HG03097 (cell line): ENCODE measurements around the gene CACNB3.
"Not testable (repeated sequence)": the region's sequence is repeated elsewhere in the genome, so short reads cannot be mapped to it uniquely, and the experiment has no call there.

Experiments
- ATAC-seq: cut with Tn5 transposase; IDR thresholded peaks from one replicate; pipeline ENCODE4 v1.9.1; 2021; ENCODE audit not compliant: unreplicated experiment, low FRiP score

CACNB3 gene

DNA sequence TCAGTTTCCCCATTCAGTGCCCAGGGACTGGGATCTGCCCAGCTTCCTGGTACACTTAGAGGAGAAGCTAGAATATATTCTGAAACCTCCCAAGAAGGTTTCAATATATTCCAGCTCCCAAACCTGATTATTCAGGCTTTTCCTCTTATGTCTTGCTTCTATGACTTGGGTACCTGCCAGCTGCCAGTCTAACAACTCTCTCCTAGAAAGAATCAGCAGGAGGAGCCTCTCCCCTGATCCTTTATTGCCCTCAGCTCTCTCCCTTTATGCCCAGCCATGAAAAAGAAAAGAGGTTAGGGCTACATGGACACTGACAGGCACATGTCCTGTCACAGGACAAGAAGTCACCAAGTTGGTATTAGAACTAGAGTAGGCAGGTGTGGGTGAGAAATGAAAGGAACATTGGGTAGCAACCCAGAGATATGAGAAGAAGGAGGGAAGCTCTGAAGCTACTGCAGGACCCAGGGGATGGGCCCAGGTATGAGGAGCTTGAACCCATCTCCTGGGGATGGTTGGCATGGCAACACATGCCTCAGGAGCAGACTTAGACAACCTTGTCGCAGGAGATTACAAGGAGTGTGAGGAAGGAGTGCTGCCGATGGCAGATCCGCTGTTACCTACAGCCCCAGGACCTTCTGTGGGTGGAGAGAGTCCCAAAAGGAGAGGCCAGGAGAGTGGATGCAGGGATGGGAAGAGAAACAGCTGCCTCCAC, 2.0 kb upstream of the CACNB3 start:
- ATAC-seq, result no peak

DNA sequence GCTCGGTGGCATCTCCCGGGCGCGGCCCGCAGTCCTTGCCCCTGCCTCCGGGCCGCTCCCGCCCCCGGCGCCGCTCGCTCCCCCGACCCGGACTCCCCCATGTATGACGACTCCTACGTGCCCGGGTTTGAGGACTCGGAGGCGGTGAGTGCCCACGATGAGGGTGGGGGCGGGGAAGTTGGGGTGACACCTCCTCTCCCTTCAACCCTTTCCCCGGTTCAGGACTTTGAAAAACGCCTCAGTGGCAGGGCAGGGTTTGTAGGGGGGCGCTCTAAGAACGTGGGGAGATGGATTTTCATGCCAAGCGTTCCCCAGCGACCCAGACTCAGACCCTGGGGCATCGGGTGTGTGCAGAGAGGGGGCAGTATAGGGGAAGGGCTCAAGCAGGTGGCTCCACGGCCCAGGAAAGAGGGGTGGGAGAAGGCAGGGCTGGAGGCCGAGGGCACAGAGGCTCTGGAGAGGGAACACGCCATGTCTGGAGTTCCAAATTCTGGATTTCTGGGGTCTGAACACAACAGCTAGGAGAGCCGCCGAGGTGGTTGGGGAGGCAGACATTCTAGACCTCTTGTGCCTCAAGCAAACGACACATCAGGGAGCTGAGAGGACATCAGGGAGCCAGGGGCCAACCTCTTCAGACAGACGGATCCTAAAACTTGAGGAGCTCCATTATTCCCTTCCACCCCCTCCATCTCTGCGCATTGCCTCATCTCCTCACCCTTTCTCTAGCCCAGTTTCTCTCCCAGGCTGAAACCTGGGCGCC, 715 bp downstream of the CACNB3 start:
- no peak for ATAC-seq

GRCh38 chr12:48819986-48820725, 1.9 kb downstream of the CACNB3 start:
- ATAC-seq, result no peak

DNA sequence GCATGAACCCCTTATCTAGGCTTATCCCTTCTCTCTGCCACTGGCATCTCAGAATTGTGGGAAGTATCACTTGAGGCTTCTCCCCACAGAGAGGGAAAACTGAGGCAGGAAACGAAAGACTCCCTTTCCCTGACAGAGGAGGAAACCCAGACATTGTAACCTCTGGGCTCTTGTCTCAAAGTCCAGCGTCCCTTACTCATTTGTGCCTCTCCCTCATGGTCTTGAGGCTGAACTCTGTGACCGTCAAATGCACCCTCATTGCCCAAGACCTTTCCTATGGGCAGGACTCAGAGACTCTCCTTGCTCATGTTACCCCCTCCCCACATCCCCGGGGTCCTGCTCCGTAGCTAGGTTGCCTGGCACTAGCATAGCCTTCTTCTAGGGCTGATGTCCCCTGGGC, 3.8 kb downstream of the CACNB3 start:
- ATAC-seq, result no peak

GRCh38 chr12:48822711-48823110, 4.4 kb downstream of the CACNB3 start:
- ATAC-seq, result no peak

- no peak for ATAC-seq
These were observed 5.0 kb downstream of the CACNB3 start for GRCh38 chr12:48823281-48823680.

DNA sequence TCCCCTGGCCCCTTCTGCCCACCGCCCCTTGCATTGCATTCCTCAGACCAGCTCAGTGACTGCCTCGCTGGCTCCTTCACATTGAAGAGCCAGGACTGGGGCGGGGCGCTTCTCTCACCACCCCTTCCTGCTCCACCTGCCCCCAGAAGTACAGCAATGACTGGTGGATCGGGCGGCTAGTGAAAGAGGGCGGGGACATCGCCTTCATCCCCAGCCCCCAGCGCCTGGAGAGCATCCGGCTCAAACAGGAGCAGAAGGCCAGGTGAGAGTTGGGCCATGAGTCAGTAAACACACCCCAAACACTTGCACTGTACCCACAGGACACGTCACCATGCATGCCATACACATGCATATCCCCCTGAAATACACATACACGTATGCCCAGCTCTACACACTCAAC, 5.8 kb downstream of the CACNB3 start:
- no peak for ATAC-seq

- ATAC-seq, result no peak
These were observed 6.6 kb downstream of the CACNB3 start for GRCh38 chr12:48824905-48825304.

- no peak for ATAC-seq
These were observed 8.0 kb downstream of the CACNB3 start for GRCh38 chr12:48826209-48826855.

GRCh38 chr12:48827026-48827425, 8.7 kb downstream of the CACNB3 start:
- no peak for ATAC-seq

DNA sequence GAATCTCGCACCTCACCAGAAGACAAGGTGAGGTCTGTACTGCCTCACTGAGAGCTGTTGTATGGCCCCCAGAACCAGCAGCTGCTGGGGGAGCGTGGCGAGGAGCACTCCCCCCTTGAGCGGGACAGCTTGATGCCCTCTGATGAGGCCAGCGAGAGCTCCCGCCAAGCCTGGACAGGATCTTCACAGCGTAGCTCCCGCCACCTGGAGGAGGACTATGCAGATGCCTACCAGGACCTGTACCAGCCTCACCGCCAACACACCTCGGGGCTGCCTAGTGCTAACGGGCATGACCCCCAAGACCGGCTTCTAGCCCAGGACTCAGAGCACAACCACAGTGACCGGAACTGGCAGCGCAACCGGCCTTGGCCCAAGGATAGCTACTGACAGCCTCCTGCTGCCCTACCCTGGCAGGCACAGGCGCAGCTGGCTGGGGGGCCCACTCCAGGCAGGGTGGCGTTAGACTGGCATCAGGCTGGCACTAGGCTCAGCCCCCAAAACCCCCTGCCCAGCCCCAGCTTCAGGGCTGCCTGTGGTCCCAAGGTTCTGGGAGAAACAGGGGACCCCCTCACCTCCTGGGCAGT, 9.3 kb downstream of the CACNB3 start:
- no peak for ATAC-seq

- ATAC-seq, result no peak
These were observed 10.0 kb downstream of the CACNB3 start for GRCh38 chr12:48828293-48828692.

- no peak for ATAC-seq
These were observed 10.7 kb downstream of the CACNB3 start for GRCh38 chr12:48828841-48829575.

GRCh38 chr12:48831257-48831656, 13.0 kb downstream of the CACNB3 start:
- ATAC-seq, result no peak

DNA sequence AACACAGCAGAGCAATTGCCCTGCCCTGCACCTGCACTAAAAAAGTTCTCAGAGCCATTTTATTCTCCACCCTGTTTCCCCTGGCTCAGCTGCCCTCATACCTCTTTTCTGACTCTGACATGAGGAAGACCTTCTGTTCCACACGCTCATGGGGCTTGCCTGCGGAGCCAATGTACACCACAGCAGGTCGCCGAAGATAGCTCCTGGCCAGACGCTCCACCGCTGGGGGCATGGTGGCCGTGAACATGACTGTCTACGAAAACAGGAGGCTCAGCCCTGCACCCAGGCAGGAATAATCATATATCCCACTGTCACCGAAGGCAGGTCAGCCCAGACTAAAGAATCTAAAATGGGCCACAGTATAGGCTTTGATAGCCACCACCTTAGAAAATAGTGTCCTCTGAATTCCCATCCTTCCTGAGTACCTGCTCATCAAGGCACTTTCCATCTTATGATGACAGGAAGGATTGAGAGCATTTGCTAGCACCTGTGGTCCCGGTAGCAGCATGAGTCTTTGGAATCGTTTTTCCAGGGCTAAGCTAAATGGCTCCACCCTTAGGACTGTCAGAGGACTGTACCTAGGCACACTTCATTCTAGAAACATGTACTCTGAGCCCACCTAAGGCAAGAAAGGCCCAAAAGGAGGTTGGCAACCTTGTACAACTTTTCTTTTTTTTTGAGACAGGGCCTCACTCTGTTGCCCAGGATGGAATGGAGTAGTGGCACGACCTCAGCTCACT, 14.2 kb downstream of the CACNB3 start:
- ATAC-seq, result no peak

DNA sequence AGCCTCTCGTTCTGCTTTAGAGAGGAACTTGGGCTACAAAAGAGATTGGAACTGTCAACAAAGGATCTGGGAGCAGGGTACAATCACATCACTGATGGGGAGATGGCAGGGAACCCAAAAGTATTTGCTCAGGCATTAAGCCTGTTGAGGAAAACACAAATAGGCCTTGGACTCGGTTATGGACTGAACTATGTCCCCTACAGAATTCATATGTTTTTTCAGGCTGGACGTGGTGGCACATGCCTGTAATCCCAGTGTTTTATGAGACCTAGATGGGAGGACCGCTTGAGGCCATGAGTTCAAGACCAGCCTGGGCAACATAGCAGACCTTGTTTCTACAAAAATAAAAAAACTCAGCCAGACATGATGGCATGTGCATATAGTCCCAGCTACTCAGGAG, 19.8 kb downstream of the CACNB3 start:
- ATAC-seq, result no peak

DNA sequence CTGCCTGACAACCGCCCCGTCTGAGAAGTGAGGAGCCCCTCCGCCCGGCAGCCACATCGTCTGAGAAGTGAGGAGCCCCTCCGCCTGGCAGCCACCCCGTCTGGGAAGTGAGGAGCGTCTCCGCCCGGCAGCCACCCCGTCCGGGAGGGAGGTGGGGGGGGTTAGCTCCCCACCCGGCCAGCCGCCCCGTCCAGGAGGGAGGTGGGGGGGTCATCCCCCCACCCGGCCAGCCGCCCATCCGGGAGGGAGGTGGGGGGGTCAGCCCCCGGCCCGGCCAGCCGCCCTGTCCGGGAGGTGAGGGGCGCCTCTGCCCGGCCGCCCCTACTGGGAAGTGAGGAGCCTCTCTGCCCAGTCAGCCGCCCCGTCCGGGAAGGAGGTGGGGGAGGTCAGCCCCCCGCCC, 23.7 kb downstream of the CACNB3 start:
- not testable (repeated sequence) for ATAC-seq

GRCh38 chr12:48851883-48852733, 33.8 kb downstream of the CACNB3 start, which contains the start of gene DDX23:
TSS of gene DDX23 (minus strand) at chr12:48852163. CDS start at chr12:48845782, 6,381 bp downstream.
- ATAC-seq, result peak; percentile 89
